HG03064 (cell line): ENCODE results near the gene NPTN.

Experiments used
- ATAC-seq: cut with Tn5 transposase; IDR thresholded peaks from one replicate; pipeline ENCODE4 v1.9.1; 2021; ENCODE audit warnings: low read depth; ENCODE audit not compliant: unreplicated experiment

Gene NPTN

GRCh38 chr15:73633991-73634495 lies 854 bp upstream of the NPTN start:
- no peak for ATAC-seq

- peak; percentile 2 for ATAC-seq
Observed at GRCh38 chr15:73632670-73633058, 525 bp downstream of the NPTN start.

GRCh38 chr15:73631915-73632669 lies 1.1 kb downstream of the NPTN start:
- no peak for ATAC-seq

GRCh38 chr15:73630921-73631362 lies 2.2 kb downstream of the NPTN start:
- ATAC-seq = no peak

- no peak for ATAC-seq
Observed at GRCh38 chr15:73629798-73630429, 3.3 kb downstream of the NPTN start.

- ATAC-seq = no peak
Observed at GRCh38 chr15:73628976-73629797, 4.0 kb downstream of the NPTN start.

- no peak for ATAC-seq
Observed at GRCh38 chr15:73628102-73628501, 5.1 kb downstream of the NPTN start.

- no peak for ATAC-seq
Observed at GRCh38 chr15:73626072-73626471, 7.1 kb downstream of the NPTN start.

DNA sequence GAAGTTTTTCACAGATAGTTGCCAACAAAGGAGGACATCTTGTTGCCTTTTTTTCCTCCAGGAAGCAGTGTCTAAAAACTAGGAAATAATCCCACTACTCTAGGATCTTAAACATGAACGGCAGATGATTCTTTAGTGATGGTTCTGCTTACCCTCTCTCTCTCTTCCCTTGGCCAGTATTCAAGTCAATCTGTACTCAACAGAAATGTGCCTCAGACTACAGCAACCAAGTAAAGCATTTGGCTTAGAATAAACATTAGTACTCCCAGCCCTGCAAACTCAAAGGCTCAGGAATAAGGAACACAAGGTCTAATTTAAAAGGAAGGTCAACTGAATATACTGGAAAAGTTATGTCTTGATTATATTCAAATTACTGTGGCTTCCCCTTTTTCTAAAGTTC lies 8.7 kb downstream of the NPTN start:
- ATAC-seq = no peak

GRCh38 chr15:73621286-73621826 lies 11.8 kb downstream of the NPTN start:
- no peak for ATAC-seq

- no peak for ATAC-seq
Observed at GRCh38 chr15:73620078-73620477, 13.1 kb downstream of the NPTN start.

- ATAC-seq = no peak
Observed at GRCh38 chr15:73617913-73618312, 15.3 kb downstream of the NPTN start.

- no peak for ATAC-seq
Observed at GRCh38 chr15:73617301-73617831, 15.8 kb downstream of the NPTN start.

DNA sequence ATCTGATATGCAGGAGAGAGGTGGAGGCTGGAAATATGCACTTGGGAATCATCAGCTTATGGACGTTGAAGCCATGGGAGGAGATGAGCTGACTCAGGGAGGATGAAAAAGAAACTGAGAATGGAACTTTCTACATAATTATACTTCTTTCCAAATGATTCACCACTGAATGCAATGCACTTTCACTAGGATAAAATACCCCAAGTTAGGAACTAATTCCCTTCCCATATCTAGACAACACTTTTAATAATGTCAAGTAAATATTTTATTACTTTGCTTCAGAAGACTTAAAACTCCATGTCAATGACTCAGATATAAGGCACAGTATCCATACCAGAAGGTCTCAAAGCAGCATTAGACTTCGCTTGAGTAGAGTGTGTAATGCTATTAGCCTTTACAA lies 24.2 kb downstream of the NPTN start:
- no peak for ATAC-seq

DNA sequence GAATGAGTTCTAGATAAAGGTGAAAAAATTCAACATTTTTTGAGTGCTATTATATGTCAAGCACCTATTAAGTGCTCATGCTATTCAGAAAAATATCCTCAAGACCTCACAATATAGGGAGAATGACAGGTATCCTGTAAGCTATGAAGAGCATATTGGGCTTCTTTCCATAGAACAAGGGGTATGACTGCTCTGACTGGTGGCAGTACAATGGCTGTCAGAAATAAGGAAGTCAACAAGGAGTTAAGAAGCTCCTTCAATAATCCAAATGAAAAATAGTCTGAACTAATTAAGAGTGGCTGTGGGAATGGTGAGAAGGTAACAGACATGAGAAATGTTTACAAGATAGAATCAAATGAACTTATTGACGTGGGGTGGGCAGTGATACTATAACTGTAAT lies 24.7 kb downstream of the NPTN start:
- no peak for ATAC-seq

- no peak for ATAC-seq
Observed at GRCh38 chr15:73607843-73608242, 25.3 kb downstream of the NPTN start.

- no peak for ATAC-seq
Observed at GRCh38 chr15:73607405-73607804, 25.8 kb downstream of the NPTN start.

DNA sequence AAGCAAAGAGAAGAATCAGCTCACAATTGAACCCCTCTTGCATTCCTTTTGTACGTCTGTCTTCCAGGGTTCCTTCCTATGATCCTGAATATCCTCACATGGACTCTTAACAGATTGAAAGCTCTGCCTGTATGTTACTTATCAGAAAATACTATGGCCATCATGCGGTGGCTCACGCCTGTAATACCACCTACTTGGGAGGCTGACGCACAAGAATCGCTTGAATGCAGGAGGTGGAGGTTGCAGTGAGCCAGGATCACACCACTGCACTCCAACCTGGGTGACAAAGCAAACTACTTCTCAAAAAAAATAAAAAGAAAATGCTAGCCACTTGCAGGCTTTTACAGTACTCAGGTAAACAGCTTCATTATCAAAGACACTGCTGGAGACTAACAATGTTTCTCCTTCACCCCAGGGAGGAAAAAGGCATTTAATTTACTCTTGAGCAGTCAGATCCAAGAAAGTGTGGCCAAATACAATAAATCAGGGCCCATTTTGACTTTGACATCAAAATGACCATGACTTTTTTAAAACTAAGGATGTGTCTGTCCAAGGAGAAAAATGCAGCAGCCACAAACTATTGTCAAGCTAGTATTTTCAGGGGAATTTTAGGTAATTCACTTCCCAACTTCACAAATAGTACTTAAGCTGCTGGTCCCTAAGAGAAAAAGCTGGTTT lies 27.3 kb downstream of the NPTN start:
- no peak for ATAC-seq

GRCh38 chr15:73604477-73604876 lies 28.7 kb downstream of the NPTN start:
- ATAC-seq = no peak

DNA sequence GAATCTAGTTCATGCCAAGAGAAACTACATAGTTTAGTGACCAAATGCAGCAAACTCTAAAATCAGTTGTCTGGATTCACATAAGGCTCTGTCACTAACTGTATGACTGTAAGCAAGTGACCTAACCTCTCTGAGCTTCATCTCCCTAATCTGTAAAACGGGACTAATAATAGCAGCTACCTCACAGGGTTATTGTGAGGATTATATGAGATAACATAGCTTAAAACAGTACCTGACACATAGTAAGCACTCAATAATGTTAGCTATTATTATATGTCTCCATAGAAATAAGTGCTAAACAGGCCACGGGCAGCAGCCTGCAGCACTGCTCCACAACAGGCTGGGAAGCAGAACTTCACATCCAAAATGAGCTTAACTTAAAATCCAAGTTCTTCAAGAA lies 30.2 kb downstream of the NPTN start:
- no peak for ATAC-seq
